Measurements from ENCODE around the gene C1orf94. TPM values are rescaled to one million over a fixed set of nuclear protein-coding genes. Genes with fewer than 3 reads are reported as not detected.

Gene C1orf94
- total and polyA plus RNA-seq, 2 of the 8 experiments (the other 6 are each of a cell fraction or from before 2014, with no cell fraction given), result 5.8 to 12.5 TPM

DNA sequence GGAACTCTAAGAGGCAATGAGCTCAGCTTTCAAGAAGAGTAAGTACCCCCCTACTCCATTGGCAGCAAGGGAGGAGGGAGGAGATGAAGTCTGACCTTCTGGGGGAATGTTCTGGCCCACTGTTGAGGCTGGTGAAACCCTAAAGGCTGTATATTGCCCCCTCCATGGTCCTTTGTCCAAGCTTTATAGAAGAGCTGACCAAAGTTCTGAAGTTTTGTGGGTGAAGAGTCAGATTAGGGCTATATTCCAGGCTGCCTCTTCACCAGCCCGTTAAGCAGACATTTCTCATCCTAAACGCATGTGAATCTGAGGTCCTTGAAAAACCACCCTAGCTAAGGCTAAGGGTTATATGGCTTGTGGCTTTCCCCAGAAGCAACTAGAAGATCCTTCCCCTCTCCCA is 1.4 kb downstream of the C1orf94 start:
- ChIA-PET POLR2A (ENCODE audit: partially characterized antibody) (interaction anchor here (1.6 to 8.2 kb wide), 4 partner anchors 8 to 18 kb away, joined by 4 to 82 read pairs (median 12); partner anchors contain the start of gene CSMD2), CTCF (ENCODE audit: partially characterized antibody) (interaction anchor here (0.7 to 3.3 kb wide), 14 partner anchors 9 to 544 kb away, joined by 3 to 14 read pairs (median 4); no protein-coding TSS in a partner anchor)
- Histone ChIP-seq H4K8ac (ENCODE audit: extremely low read depth, insufficient read depth, low read length) (no peak overlapping the region), H3K9ac (replicated peaks in 1 of 4; ENCODE audit: extremely low read depth in 1 of 4, low read depth in 3 of 4, low read length in 3 of 4) (no peak overlapping the region), H4K91ac (replicated peaks; ENCODE audit: insufficient read length, low read length) (no peak overlapping the region), H3K56ac (replicated peaks; ENCODE audit: insufficient read length, low read depth, low read length) (no peak overlapping the region), H3K23me2 (ENCODE audit: low read depth, low read length) (peaks cover 4% of the 10 kb centered on the region; the same call in 1 of the 2 replicates), H2AK5ac (ENCODE audit: low read depth, low read length) (0 out of 2 replicates have a peak overlapping the region, but pooled peaks have one; percentile 14), H4K5ac (ENCODE audit: insufficient read length, low read depth, low read length) (no peak overlapping the region), H3K18ac (ENCODE audit: extremely low read depth, low read length) (no peak overlapping the region), H2BK12ac (ENCODE audit: low read depth, low read length) (no peak overlapping the region), H3K4me2 (ENCODE audit: insufficient read depth in 1 of 2, low read depth in 2 of 2, low read length in 2 of 2) (no peak overlapping the region; a peak in 1 of 4 replicates), H3K79me2 (ENCODE audit: control insufficient read depth in 1 of 2, insufficient read depth in 2 of 2, low read length in 2 of 2) (no peaks in the 10 kb centered on the region), H3K27me3 (replicated peaks in 1 of 4; ENCODE audit: control insufficient read depth in 3 of 4, extremely low read depth in 1 of 4, insufficient read depth in 3 of 4, low read length in 3 of 4) (peaks cover 0 to 16% (median 7%) of the 10 kb centered on the region in 4 experiments; a peak in 4 of 7 replicates), H2BK20ac (ENCODE audit: low read length) (peak overlapping the region; percentile 62; the same call in 1 of the 2 replicates), H2AFZ (ENCODE audit: low read length) (no peak overlapping the region), H4K20me1 (replicated peaks in 1 of 2; ENCODE audit: control insufficient read depth in 1 of 2, insufficient read depth in 2 of 2, low read length in 2 of 2) (peaks cover 0 to 2% of the 10 kb centered on the region in 2 experiments), H2BK15ac (ENCODE audit: low read length) (0 out of 2 replicates have a peak overlapping the region, but pooled peaks have one; percentile 67), H2BK120ac (replicated peaks; ENCODE audit: low read depth, low read length) (no peak overlapping the region), H3K4me1 (replicated peaks in 1 of 4; ENCODE audit: control insufficient read depth in 3 of 4, insufficient read depth in 4 of 4, low read length in 3 of 4) (peaks cover 5 to 24% (median 12%) of the 10 kb centered on the region in 4 experiments), H3K23ac (ENCODE audit: insufficient read length) (no peak overlapping the region), H3K4me3 (ENCODE audit: extremely low read depth in 1 of 4, insufficient read depth in 2 of 4, low read depth in 3 of 4, low read length in 4 of 4) (no peak overlapping the region), H3K27ac (ENCODE audit: low read depth, low read length) (no peak overlapping the region), H2BK5ac (ENCODE audit: low read depth, low read length) (no peak overlapping the region), H3K9me3 (ENCODE audit: insufficient read depth in 2 of 2, low read depth in 1 of 2, low read length in 1 of 2) (no peaks in the 10 kb centered on the region), H3K14ac (ENCODE audit: insufficient read length) (no peak overlapping the region), H3K4ac (replicated peaks; ENCODE audit: insufficient read length, low read depth, low read length) (no peak overlapping the region), H3K79me1 (ENCODE audit: low read depth, low read length) (no peaks in the 10 kb centered on the region), H3K36me3 (ENCODE audit: control insufficient read depth in 2 of 4, insufficient read depth in 4 of 4, low read length in 3 of 4) (no peaks in the 10 kb centered on the region)
- FAIRE-seq (no peak), DNase-seq (ENCODE audit: low read depth in 1 of 2, low spot score in 2 of 2) (no peak)
- WGBS, 2 experiments (ENCODE audit: extremely low coverage in 1 of 2, insufficient coverage in 1 of 2, insufficient read length in 1 of 2, insufficient replicate concordance in 2 of 2, low coverage in 1 of 2, low lambda C conversion rate in 2 of 2, missing lambda C conversion rate in 1 of 2), result 87% methylated on average over 2 of the region's 2 CpGs; no CpG with 5 or more reads in 1 of the 2 experiments
- TF ChIP-seq SIN3A (conservative IDR thresholded peaks at IDR 0.05 in 1 of 2, IDR thresholded peaks at IDR 0.05 in 1 of 2; ENCODE audit: low read depth in 1 of 2, low read length in 2 of 2) (no peak), TAF7 (optimal IDR thresholded peaks at IDR 0.05; ENCODE audit: borderline replicate concordance, low read depth, low read length) (no peak), SUZ12 (IDR thresholded peaks at IDR 0.05; ENCODE audit: low read length) (no peak), SP2 (IDR thresholded peaks at IDR 0.05; ENCODE audit: low read length) (no peak), CBX5 (IDR thresholded peaks at IDR 0.05; ENCODE audit: low read depth, low read length) (no peak), KDM1A (IDR thresholded peaks at IDR 0.05; ENCODE audit: borderline replicate concordance, low read length) (no peak), BCL11A (IDR thresholded peaks at IDR 0.05; ENCODE audit: low read depth in 2 of 2, low read length in 2 of 2) (no peak), EP300 (IDR thresholded peaks at IDR 0.05; ENCODE audit: borderline replicate concordance in 1 of 2, low read depth in 2 of 2, low read length in 2 of 2) (no peak), TCF12 (IDR thresholded peaks at IDR 0.05; ENCODE audit: low read depth, low read length) (no peak), BACH1 (IDR thresholded peaks at IDR 0.05; ENCODE audit: low read length) (no peak), EGR1 (IDR thresholded peaks at IDR 0.05; ENCODE audit: borderline replicate concordance, low read depth, low read length) (no peak), HDAC2 (IDR thresholded peaks at IDR 0.05; ENCODE audit: borderline replicate concordance in 1 of 2, low read depth in 2 of 2, low read length in 2 of 2) (no peak)

All from H1 (cell line).